ENCODE data around the gene NDP. TPM values are rescaled to one million over a fixed set of nuclear protein-coding genes. Genes with fewer than 3 reads are reported as not detected.

The NDP gene
- 0.48 TPM in 1 of 2 replicates, not detected in the other for total RNA-seq

GRCh38 chrX:43973249-43974099, at the start of gene NDP:
TSS of gene NDP (minus strand) at chrX:43973390. CDS start at chrX:43958645, 14,745 bp downstream.

Other genes starting within 250 kb of the NDP start
- under 0.01 TPM in 2 replicates for gene MAOB, start 90.9 kb downstream of the NDP start, total RNA-seq

All from tracheal epithelial cell (primary cell).